H9 (cell line): ENCODE measurements around the gene TOR4A. TPM values are rescaled to one million over a fixed set of nuclear protein-coding genes. Genes with fewer than 3 reads are reported as not detected.

Source experiments
- DNase-seq: peaks from one replicate; pipeline ENCODE4 v3.0.0-alpha.2; 2017
- H2AFZ ChIP-seq: one replicate; pipeline ENCODE4 v1.6.1; 2013; ENCODE audit warnings: mild to moderate bottlenecking, low read length, control low read depth, moderate library complexity
- H2AK5ac ChIP-seq: 2 replicates; pipeline ENCODE4 v1.6.1; 2013; ENCODE audit warnings: low read length, control low read depth, mixed read lengths; ENCODE audit not compliant: insufficient read length
- H2BK120ac ChIP-seq: one replicate; pipeline ENCODE4 v1.6.1; 2013; ENCODE audit warnings: low read depth, mild to moderate bottlenecking, low read length, control low read depth, inconsistent platforms; ENCODE audit not compliant: poor library complexity, severe bottlenecking
- H2BK12ac ChIP-seq: 2 replicates; pipeline ENCODE4 v1.6.1; 2013; ENCODE audit warnings: low read length, control low read depth, mixed read lengths, low read depth; ENCODE audit not compliant: insufficient read length
- H2BK15ac ChIP-seq: 2 replicates; pipeline ENCODE4 v1.6.1; 2013; ENCODE audit warnings: low read depth, low read length, control low read depth
- H2BK20ac ChIP-seq: one replicate; pipeline ENCODE4 v1.6.1; 2013; ENCODE audit warnings: low read depth, mild to moderate bottlenecking, low read length, control low read depth, inconsistent platforms; ENCODE audit not compliant: poor library complexity, severe bottlenecking
- H2BK5ac ChIP-seq: 2 replicates; pipeline ENCODE4 v1.6.1; 2013; ENCODE audit warnings: low read length, control low read depth, mixed read lengths; ENCODE audit not compliant: insufficient read length
- H3K14ac ChIP-seq: 2 replicates; pipeline ENCODE4 v1.6.1; 2013; ENCODE audit warnings: low read length, control low read depth; ENCODE audit not compliant: insufficient read depth
- H3K18ac ChIP-seq: 2 replicates; pipeline ENCODE4 v1.6.1; 2013; ENCODE audit warnings: low read depth, mild to moderate bottlenecking, mixed read lengths, low read length, control low read depth; ENCODE audit not compliant: insufficient read length
- H3K23ac ChIP-seq: 2 replicates; pipeline ENCODE4 v1.6.1; 2013; ENCODE audit warnings: low read length, control low read depth, mixed read lengths, low read depth; ENCODE audit not compliant: insufficient read length
- H3K23me2 ChIP-seq: 2 replicates; pipeline ENCODE4 v1.6.1; 2013; ENCODE audit warnings: low read depth, mild to moderate bottlenecking, mixed read lengths, low read length, control low read depth; ENCODE audit not compliant: insufficient read length, poor library complexity, severe bottlenecking
- H3K27ac ChIP-seq: 2 replicates; pipeline ENCODE4 v1.5.1; 2013; ENCODE audit warnings: low read length, control low read depth, mixed read lengths, low read depth; ENCODE audit not compliant: insufficient read length
- H3K27me3 ChIP-seq: 2 replicates; pipeline ENCODE4 v1.6.1; 2013; ENCODE audit warnings: low read length, control low read depth, inconsistent platforms; ENCODE audit not compliant: insufficient read depth
- H3K4ac ChIP-seq: 2 replicates; pipeline ENCODE4 v1.6.1; 2013; ENCODE audit warnings: low read depth, mild to moderate bottlenecking, control low read depth, inconsistent platforms, low read length, moderate library complexity
- H3K4me1 ChIP-seq: 2 replicates; pipeline ENCODE4 v1.6.1; 2013; ENCODE audit warnings: low read length, control low read depth, inconsistent platforms; ENCODE audit not compliant: insufficient read depth
- H3K4me2 ChIP-seq: 2 replicates; pipeline ENCODE4 v1.6.1; 2013; ENCODE audit warnings: low read length, control low read depth, mixed read lengths; ENCODE audit not compliant: insufficient read length, insufficient read depth
- H3K56ac ChIP-seq: 2 replicates; pipeline ENCODE4 v1.6.1; 2013; ENCODE audit warnings: low read depth, mild to moderate bottlenecking, mixed read lengths, low read length, control low read depth; ENCODE audit not compliant: insufficient read length
- H3K79me1 ChIP-seq: 2 replicates; pipeline ENCODE4 v1.6.1; 2013; ENCODE audit warnings: low read depth, mild to moderate bottlenecking, moderate library complexity, low read length, control low read depth, inconsistent platforms; ENCODE audit not compliant: insufficient read depth, poor library complexity, severe bottlenecking
- H3K79me2 ChIP-seq: 2 replicates; pipeline ENCODE4 v1.6.1; 2013; ENCODE audit warnings: low read length, control low read depth, inconsistent platforms; ENCODE audit not compliant: insufficient read depth
- H3K9ac ChIP-seq: 2 replicates; pipeline ENCODE4 v1.6.1; 2013; ENCODE audit warnings: low read length, control low read depth, mixed read lengths; ENCODE audit not compliant: insufficient read length; ENCODE audit errors: extremely low read depth
- H3K9me3 ChIP-seq: one replicate; pipeline ENCODE4 v1.6.1; 2013; ENCODE audit warnings: low read depth, low read length, inconsistent platforms; ENCODE audit not compliant: control insufficient read depth
- H3T11ph ChIP-seq: one replicate; pipeline ENCODE4 v1.6.1; 2013; ENCODE audit warnings: mild to moderate bottlenecking, low read length, control low read depth, inconsistent platforms
- H4K20me1 ChIP-seq: one replicate; pipeline ENCODE4 v1.6.1; 2013; ENCODE audit not compliant: control insufficient read depth, insufficient read length, insufficient read depth
- H4K5ac ChIP-seq: 2 replicates; pipeline ENCODE4 v1.6.1; 2013; ENCODE audit warnings: low read depth, mild to moderate bottlenecking, mixed read lengths, low read length, control low read depth; ENCODE audit not compliant: insufficient read length
- H4K8ac ChIP-seq: replicated peaks from 2 replicates; pipeline ENCODE4 v1.6.1; 2013; ENCODE audit warnings: low read length, control low read depth, mixed read lengths, low read depth; ENCODE audit not compliant: insufficient read length
- H4K91ac ChIP-seq: 2 replicates; pipeline ENCODE4 v1.6.1; 2013; ENCODE audit warnings: low read depth, mild to moderate bottlenecking, moderate library complexity, mixed read lengths, low read length, control low read depth; ENCODE audit not compliant: insufficient read length
- H3K27ac Mint-ChIP-seq, 3 experiments: 2 replicates in 2 of 3; 3 replicates in 1 of 3; pipeline ENCODE4 v1.8.0; 2020 to 2021; ENCODE audit warnings: mixed read lengths in 3 of 3, mild to moderate bottlenecking in 1 of 3, moderate library complexity in 1 of 3
- H3K27me3 Mint-ChIP-seq: 2 replicates; pipeline ENCODE4 v1.8.0; 2021; ENCODE audit warnings: low read depth, mild to moderate bottlenecking, moderate library complexity, mixed read lengths
- H3K36me3 Mint-ChIP-seq, 3 experiments: 2 replicates in 2 of 3; 3 replicates in 1 of 3; pipeline ENCODE4 v1.8.0; 2020 to 2021; ENCODE audit warnings: low read depth in 3 of 3, mixed read lengths in 3 of 3; ENCODE audit not compliant: insufficient read depth in 1 of 3
- H3K4me1 Mint-ChIP-seq, 2 experiments: 2 replicates each; pipeline ENCODE4 v1.8.0; 2020; ENCODE audit warnings: mixed read lengths in 2 of 2
- H3K4me3 Mint-ChIP-seq, 2 experiments: 2 replicates in 1 of 2; 3 replicates in 1 of 2; pipeline ENCODE4 v1.8.0; 2020 to 2021; ENCODE audit warnings: mild to moderate bottlenecking in 2 of 2, mixed read lengths in 2 of 2, moderate library complexity in 1 of 2
- H3K9me3 Mint-ChIP-seq, 2 experiments: 2 replicates in 1 of 2; 3 replicates in 1 of 2; pipeline ENCODE4 v1.8.0; 2020; ENCODE audit warnings: mild to moderate bottlenecking in 2 of 2, mixed read lengths in 2 of 2, moderate library complexity in 1 of 2
- CTCF ChIP-seq: fragments of 200-600 bp; sonication (generic); conservative IDR thresholded peaks from 3 replicates; pipeline ENCODE4 v1.8.0; 2021; ENCODE audit warnings: antibody characterized with exemption, mild to moderate bottlenecking
- WGBS: extraction: QIAGEN DNeasy Blood & Tissue Kit; methylation state at CpG from one replicate; pipeline ENCODE4 v1.1.7; 2013; ENCODE audit warnings: missing lambda C conversion rate, low lambda C conversion rate, mixed read lengths; ENCODE audit not compliant: insufficient read length; ENCODE audit errors: extremely low coverage; 5-methylcytosine and 5-hydroxymethylcytosine counted together
- total RNA-seq: library from RNA; stranded (reverse); gene quantifications from 2 replicates; pipeline ENCODE4 v1.2.1, GENCODE V29; 2021

TOR4A gene
- total RNA-seq, 1 experiment from 2014 or later = 6.2 TPM

DNA sequence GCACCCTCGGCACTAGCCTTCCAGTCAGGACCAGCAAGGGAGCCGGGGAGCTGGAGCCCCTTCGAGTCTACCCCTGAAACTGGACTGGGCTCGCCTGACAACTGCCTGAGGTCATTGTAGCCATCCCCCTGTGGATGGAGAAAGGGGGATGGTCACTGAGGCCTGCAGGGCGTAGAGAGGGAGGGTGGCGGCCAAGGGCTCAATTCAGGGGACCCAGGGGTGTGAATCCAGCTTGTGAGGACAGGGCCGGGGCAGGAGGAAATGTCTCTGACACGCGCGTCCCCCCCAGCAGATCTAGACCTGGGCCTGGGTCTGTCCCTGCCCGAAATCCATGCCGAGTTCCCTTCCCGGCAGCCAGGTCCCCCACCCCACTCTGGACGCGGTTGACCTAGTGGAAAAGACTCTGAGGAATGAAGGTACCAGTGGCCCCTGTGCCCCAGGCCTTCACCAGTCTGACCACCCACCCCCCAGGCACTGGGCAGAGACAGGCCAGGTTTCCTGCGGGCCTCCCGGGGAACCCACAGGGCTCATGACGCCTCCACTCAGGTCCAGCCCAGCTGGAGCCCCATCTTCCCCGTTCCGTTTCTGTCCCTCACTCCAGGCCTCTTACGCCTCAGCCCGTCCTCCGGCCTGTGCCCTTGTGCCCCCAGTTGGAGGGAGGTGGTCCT, 46.0 kb upstream of the TOR4A start:
- Histone ChIP-seq H3K9ac (no peak overlapping the region), H2BK12ac (no peak overlapping the region), H2BK15ac (no peak overlapping the region), H4K8ac (no peak overlapping the region), H3K23ac (no peak overlapping the region), H4K5ac (no peak overlapping the region), H3K4ac (no peak overlapping the region), H3K23me2 (no peaks in the 10 kb centered on the region), H3K18ac (no peak overlapping the region), H3K79me2 (no peaks in the 10 kb centered on the region), H3K4me2 (no peak overlapping the region), H3K4me1 (no peaks in the 10 kb centered on the region), H3K27me3 (no peaks in the 10 kb centered on the region), H2BK20ac (no peak overlapping the region), H4K20me1 (no peaks in the 10 kb centered on the region), H3K27ac (no peak overlapping the region), H3K56ac (no peak overlapping the region), H2AFZ (no peak overlapping the region), H3K14ac (no peak overlapping the region), H4K91ac (no peak overlapping the region), H2BK5ac (no peak overlapping the region), H2AK5ac (no peak overlapping the region), H3K79me1 (no peaks in the 10 kb centered on the region), H2BK120ac (no peak overlapping the region), H3T11ph (no peak overlapping the region), H3K9me3 (no peaks in the 10 kb centered on the region)
- WGBS = no CpG with 5 or more reads among the region's 23 CpGs
- H3K4me1 Mint-ChIP-seq = peaks cover 7 to 11% of the 10 kb centered on the region in 2 experiments
- no peak for DNase-seq
- H3K27me3 Mint-ChIP-seq = peaks cover 7% of the 10 kb centered on the region
- no peaks in the 10 kb centered on the region for H3K36me3 Mint-ChIP-seq
- no peak for TF ChIP-seq CTCF
- no peaks in the 10 kb centered on the region for H3K9me3 Mint-ChIP-seq
- H3K4me3 Mint-ChIP-seq = no peak overlapping the region
- no peak overlapping the region for H3K27ac Mint-ChIP-seq
